ENCODE results near the gene FZD10.

Gene FZD10

GRCh38 chr12:130136509-130137039, 25.7 kb upstream of the FZD10 start:
- CTCF ChIA-PET, result no interaction called here
- POLR2A ChIA-PET, result no interaction called here
- TF ChIP-seq, protein P1, sequence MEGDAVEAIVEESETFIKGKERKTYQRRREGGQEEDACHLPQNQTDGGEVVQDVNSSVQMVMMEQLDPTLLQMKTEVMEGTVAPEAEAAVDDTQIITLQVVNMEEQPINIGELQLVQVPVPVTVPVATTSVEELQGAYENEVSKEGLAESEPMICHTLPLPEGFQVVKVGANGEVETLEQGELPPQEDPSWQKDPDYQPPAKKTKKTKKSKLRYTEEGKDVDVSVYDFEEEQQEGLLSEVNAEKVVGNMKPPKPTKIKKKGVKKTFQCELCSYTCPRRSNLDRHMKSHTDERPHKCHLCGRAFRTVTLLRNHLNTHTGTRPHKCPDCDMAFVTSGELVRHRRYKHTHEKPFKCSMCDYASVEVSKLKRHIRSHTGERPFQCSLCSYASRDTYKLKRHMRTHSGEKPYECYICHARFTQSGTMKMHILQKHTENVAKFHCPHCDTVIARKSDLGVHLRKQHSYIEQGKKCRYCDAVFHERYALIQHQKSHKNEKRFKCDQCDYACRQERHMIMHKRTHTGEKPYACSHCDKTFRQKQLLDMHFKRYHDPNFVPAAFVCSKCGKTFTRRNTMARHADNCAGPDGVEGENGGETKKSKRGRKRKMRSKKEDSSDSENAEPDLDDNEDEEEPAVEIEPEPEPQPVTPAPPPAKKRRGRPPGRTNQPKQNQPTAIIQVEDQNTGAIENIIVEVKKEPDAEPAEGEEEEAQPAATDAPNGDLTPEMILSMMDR (IDR thresholded peaks at IDR 0.05; ENCODE audit: insufficient read depth, low read length, missing control alignments), result no peak

GRCh38 chr12:130137040-130138018, 24.9 kb upstream of the FZD10 start:
- TF ChIP-seq, protein P1 (IDR thresholded peaks at IDR 0.05; ENCODE audit: insufficient read depth, low read length, missing control alignments), result no peak
- POLR2A ChIA-PET, result no interaction called here
- no peak overlapping the region for H3K4me3 ChIP-seq (ENCODE audit: low read depth, low read length)
- CTCF ChIA-PET, result no interaction called here
- DNase-seq (ENCODE audit: low read depth, low spot score), result no peak

More at GRCh38 chr12:130136509-130137039, 25.7 kb upstream of the FZD10 start:
- no peak overlapping the region for H3K4me3 ChIP-seq (ENCODE audit: low read depth, low read length)
- DNase-seq (ENCODE audit: low read depth, low spot score), result no peak

DNA sequence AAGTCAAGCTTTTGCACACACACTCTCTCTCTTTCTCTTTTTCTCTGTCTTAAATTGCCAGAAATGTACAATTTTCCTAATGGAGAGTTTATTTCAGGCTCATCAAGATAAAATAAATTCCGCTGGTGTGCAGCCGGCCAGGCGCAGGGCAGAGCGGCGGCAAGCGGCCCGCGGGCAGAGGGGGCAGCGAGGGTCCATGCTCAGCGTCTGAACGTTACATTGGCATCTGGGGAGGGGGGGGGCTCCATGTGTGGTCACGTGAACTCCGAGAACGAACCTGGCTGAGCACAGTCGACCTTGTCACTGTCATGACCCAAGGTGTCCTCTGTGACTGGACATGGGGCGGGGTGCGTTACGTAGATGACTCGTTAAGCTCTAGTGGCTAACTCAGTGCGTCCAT, 23.8 kb upstream of the FZD10 start:
- POLR2A ChIA-PET, result no interaction called here
- DNase-seq (ENCODE audit: low read depth, low spot score), result no peak
- no peak overlapping the region for H3K4me3 ChIP-seq (ENCODE audit: low read depth, low read length)
- CTCF ChIA-PET, result no interaction called here
- TF ChIP-seq, protein P1 (IDR thresholded peaks at IDR 0.05; ENCODE audit: insufficient read depth, low read length, missing control alignments), result no peak

DNA sequence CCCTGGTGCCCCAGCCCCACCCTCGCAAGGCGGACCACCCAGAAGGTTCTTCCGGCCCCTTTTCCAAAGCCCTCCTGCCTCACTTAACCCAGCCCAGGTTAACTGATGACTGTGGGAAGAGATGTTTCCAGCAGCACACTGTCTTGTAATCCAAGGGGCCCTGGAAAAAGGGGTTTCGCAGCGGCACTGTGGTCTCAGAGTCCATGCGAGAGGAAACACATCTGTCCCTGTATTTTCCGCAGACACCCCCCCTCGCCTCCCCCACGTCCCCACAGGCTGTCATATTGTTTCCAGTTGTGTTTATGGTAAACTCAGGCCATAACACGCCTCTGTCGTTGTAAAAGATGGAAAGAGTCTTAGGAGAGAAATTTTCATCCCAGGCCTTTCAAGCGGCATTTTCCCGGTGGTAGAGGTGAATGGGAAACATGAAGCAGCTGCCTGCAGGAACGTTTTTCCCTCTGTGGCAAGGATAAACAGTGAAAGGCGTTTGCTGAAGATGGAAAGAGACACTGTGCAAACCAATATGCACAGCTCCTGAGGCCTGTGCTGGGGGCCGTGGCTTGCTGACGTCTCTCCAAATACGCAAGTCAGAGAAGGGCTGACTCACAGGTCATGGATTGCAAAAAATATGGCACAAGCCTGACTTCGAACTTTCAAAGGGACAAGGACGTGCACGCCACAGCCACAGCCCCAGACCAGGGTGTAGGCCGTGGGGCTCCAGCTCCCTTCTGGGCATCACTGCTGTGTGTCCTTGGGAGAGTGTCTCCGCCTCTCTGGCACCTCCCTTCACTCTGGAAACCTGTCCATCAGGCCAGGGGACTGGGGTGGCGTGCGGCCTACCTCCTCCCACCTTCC, 22.5 kb upstream of the FZD10 start:
- CTCF ChIA-PET, result no interaction called here
- TF ChIP-seq, protein P1 (IDR thresholded peaks at IDR 0.05; ENCODE audit: insufficient read depth, low read length, missing control alignments), result no peak
- POLR2A ChIA-PET, result no interaction called here
- no peak overlapping the region for H3K4me3 ChIP-seq (ENCODE audit: low read depth, low read length)
- DNase-seq (ENCODE audit: low read depth, low spot score), result no peak

GRCh38 chr12:130141105-130141504, 21.2 kb upstream of the FZD10 start:
- no peak for DNase-seq (ENCODE audit: low read depth, low spot score)
- TF ChIP-seq, protein P1 (IDR thresholded peaks at IDR 0.05; ENCODE audit: insufficient read depth, low read length, missing control alignments), result no peak
- ChIA-PET POLR2A (no interaction called here), CTCF (no interaction called here)
- no peak overlapping the region for H3K4me3 ChIP-seq (ENCODE audit: low read depth, low read length)

All from AG04449 (cell line).